MCF 10A (cell line): ENCODE results near the gene SLC27A2. TPM values are rescaled to one million over a fixed set of nuclear protein-coding genes. Genes with fewer than 3 reads are reported as not detected.

Experiments
- BruUV-seq: library from RNA; stranded (reverse); fragments of 400-500 nt; replicated peaks from 2 replicates; lab custom pipeline; 2021; lab: Mats Ljungman, UMichigan
- CTCF ChIA-PET: fragments of 300-600 bp; sonication (Branson Sonifier 250); formaldehyde crosslinking; extraction: SDS; loops from one replicate; lab custom pipeline; 2021; ENCODE audit warnings: antibody characterized with exemption, inconsistent platforms; lab: Yijun Ruan, JAX
- POLR2A ChIA-PET: fragments of 300-600, 350-650 bp; sonication (Branson Sonifier 250); formaldehyde crosslinking; extraction: SDS; loops from one replicate; lab custom pipeline; 2020; ENCODE audit warnings: antibody characterized with exemption, inconsistent platforms; lab: Yijun Ruan, JAX
- DNase-seq: peaks from one replicate; pipeline ENCODE4 v3.0.0-alpha.2; 2018; ENCODE audit not compliant: unreplicated experiment
- H3K27ac Mint-ChIP-seq: one replicate; pipeline ENCODE4 v1.8.0; 2022; ENCODE audit warnings: mild to moderate bottlenecking, low read depth, mixed read lengths; ENCODE audit not compliant: unreplicated experiment
- H3K27me3 Mint-ChIP-seq: one replicate; pipeline ENCODE4 v1.8.0; 2022; ENCODE audit warnings: mixed read lengths; ENCODE audit not compliant: insufficient read depth, unreplicated experiment
- H3K36me3 Mint-ChIP-seq: one replicate; pipeline ENCODE4 v1.8.0; 2022; ENCODE audit warnings: mild to moderate bottlenecking, moderate library complexity, mixed read lengths; ENCODE audit not compliant: insufficient read depth, unreplicated experiment
- H3K4me1 Mint-ChIP-seq: one replicate; pipeline ENCODE4 v1.8.0; 2022; ENCODE audit warnings: mixed read lengths; ENCODE audit not compliant: insufficient read depth, unreplicated experiment
- H3K4me3 Mint-ChIP-seq: one replicate; pipeline ENCODE4 v1.8.0; 2022; ENCODE audit warnings: mild to moderate bottlenecking, moderate library complexity, mixed read lengths; ENCODE audit not compliant: unreplicated experiment
- H3K9me3 Mint-ChIP-seq: one replicate; pipeline ENCODE4 v1.8.0; 2022; ENCODE audit warnings: mixed read lengths; ENCODE audit not compliant: unreplicated experiment
- CTCF ChIP-seq: fragments of 200-600 bp; IDR thresholded peaks from one replicate; pipeline ENCODE4 v1.8.0; 2022; ENCODE audit warnings: antibody characterized with exemption, mild to moderate bottlenecking; ENCODE audit not compliant: unreplicated experiment
- intact Hi-C: fragments of 100-400 bp; cut with micrococcal nuclease; formaldehyde crosslinking; loops from 2 replicates; pipeline ENCODE4 v1.14.1; 2022
- total RNA-seq: library from RNA; stranded (reverse); gene quantifications from 2 replicates; pipeline ENCODE4 v1.2.3, GENCODE V29; 2022

The SLC27A2 gene
- total RNA-seq, 1 experiment from 2014 or later: 0.84 TPM

DNA sequence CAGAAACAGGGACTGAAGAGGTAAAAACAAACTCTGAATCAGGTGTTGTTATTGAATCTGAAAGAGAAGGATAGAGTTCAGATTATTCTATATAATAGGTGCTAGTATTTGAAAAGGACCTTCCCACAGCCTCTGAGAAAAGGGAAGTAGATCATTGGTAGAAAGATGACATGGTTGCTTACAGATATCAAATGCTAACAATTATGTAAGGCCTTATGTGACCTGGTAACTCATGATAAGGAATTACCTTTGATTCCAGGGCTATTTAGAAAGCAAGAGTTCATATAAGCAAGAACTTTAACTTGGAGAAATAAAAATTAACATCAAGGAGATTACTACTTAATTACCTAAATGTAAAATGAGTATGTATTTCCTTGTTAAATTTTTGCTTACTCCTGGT is 7.6 kb downstream of the SLC27A2 start:
- no peak for DNase-seq
- no peak for TF ChIP-seq CTCF
- intact Hi-C loops: loop anchor here (10.0 kb wide), 1 partner anchor 125 kb away; no protein-coding TSS in a partner anchor
- H3K9me3 Mint-ChIP-seq: no peaks in the 10 kb centered on the region
- peaks cover 9% of the 10 kb centered on the region for H3K4me1 Mint-ChIP-seq
- no peak overlapping the region for H3K27ac Mint-ChIP-seq
- H3K27me3 Mint-ChIP-seq: no peaks in the 10 kb centered on the region
- H3K4me3 Mint-ChIP-seq: no peak overlapping the region
- BruUV-seq: no TSS peak
- ChIA-PET CTCF (interaction anchor here (0.6 kb wide), 1 partner anchor 45 kb away, joined by 4 read pairs; no protein-coding TSS in a partner anchor), POLR2A (no interaction called here)
- no peaks in the 10 kb centered on the region for H3K36me3 Mint-ChIP-seq

DNA sequence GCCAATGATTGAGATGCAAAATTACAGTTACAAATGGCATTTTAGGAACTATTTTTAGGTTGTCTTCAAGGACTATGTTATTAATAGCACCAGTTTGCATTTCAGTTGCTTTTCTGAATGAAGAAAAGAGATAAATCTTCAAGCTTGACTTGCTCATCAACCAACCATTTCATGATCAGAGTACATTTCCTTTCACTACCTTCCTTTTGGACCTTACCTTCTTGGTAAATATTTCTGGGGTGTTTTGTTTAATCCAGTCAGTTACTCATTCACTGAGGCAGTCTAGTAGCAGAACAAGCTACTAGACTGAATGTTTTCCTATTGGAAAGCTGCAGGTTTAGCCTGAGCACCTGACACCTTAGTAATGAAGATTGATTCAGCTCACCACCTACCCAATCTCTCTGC is 8.2 kb downstream of the SLC27A2 start:
- Mint-ChIP-seq H3K27ac (no peak overlapping the region), H3K4me1 (peaks cover 9% of the 10 kb centered on the region), H3K27me3 (no peaks in the 10 kb centered on the region), H3K36me3 (no peaks in the 10 kb centered on the region), H3K9me3 (no peaks in the 10 kb centered on the region), H3K4me3 (no peak overlapping the region)
- ChIA-PET POLR2A (interaction anchor here (0.6 kb wide), 1 partner anchor 10 kb away, joined by 3 read pairs; no protein-coding TSS in a partner anchor), CTCF (no interaction called here)
- TF ChIP-seq CTCF: no peak
- no peak for DNase-seq
- BruUV-seq: no TSS peak
- intact Hi-C loops: no loop called here

- Mint-ChIP-seq H3K27ac (no peak overlapping the region), H3K36me3 (no peaks in the 10 kb centered on the region), H3K9me3 (no peaks in the 10 kb centered on the region), H3K27me3 (no peaks in the 10 kb centered on the region), H3K4me3 (no peak overlapping the region), H3K4me1 (peaks cover 9% of the 10 kb centered on the region)
- no peak for DNase-seq
- intact Hi-C loops: no loop called here
- ChIA-PET POLR2A (interaction anchor here (0.6 kb wide), 1 partner anchor 11 kb away, joined by 3 read pairs; no protein-coding TSS in a partner anchor), CTCF (no interaction called here)
- no TSS peak for BruUV-seq
- TF ChIP-seq CTCF: no peak
Observed at GRCh38 chr15:50190723-50191122, 8.7 kb downstream of the SLC27A2 start.

DNA sequence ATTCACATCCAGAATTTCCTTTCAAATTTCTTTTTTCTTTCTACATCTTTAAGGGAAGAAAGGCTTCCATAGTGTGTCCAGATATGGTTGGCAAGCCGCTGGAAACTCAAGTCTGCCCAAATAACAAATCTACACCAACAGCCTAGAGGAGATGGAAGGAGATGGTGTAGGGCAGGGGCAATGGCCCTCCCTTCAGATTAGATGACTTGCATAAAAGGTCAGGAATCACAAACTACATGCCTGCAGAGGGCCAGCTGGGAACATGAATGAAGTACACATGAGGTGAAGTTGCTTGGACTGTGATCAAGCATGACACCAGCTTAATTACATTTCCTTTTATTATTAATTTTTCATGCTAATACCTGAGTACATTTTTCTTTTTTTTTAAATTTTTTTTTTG is 10.2 kb downstream of the SLC27A2 start:
- CTCF ChIA-PET: interaction anchor here (0.6 to 2.3 kb wide), 3 partner anchors 9 to 314 kb away, joined by 4 to 9 read pairs (median 4); no protein-coding TSS in a partner anchor
- Mint-ChIP-seq H3K9me3 (no peaks in the 10 kb centered on the region), H3K27ac (no peak overlapping the region), H3K27me3 (no peaks in the 10 kb centered on the region), H3K36me3 (no peaks in the 10 kb centered on the region), H3K4me3 (no peak overlapping the region), H3K4me1 (peaks cover 9% of the 10 kb centered on the region)
- POLR2A ChIA-PET: interaction anchor here (0.7 to 1.0 kb wide), 2 partner anchors 57 to 104 kb away, joined by 3 read pairs; no protein-coding TSS in a partner anchor
- intact Hi-C loops: no loop called here
- DNase-seq: no peak
- no peak for TF ChIP-seq CTCF
- no TSS peak for BruUV-seq
